GM12878 (cell line): ENCODE measurements around the gene XIRP1. TPM values are rescaled to one million over a fixed set of nuclear protein-coding genes. Genes with fewer than 3 reads are reported as not detected.

Experiments used
- BMI1 ChIP-seq: fragments of 450-650 bp; IDR thresholded peaks from 2 replicates; pipeline ENCODE4 v1.6.1; 2016; ENCODE audit warnings: mild to moderate bottlenecking, moderate library complexity, borderline replicate concordance
- CEBPB ChIP-seq, 2 experiments: fragments of 150-350 bp in 1 of 2; IDR thresholded peaks; 2 replicates each; pipeline ENCODE4 v1.6.1; 2012 to 2014; ENCODE audit warnings: low read depth in 2 of 2, low read length in 2 of 2, borderline replicate concordance in 1 of 2, inconsistent platforms in 1 of 2
- ESRRA ChIP-seq: IDR thresholded peaks from 2 replicates; pipeline ENCODE4 v1.6.1; 2012; ENCODE audit warnings: mild to moderate bottlenecking, low read length, improper control_type of control experiment
- FOS ChIP-seq: IDR thresholded peaks from 3 replicates; pipeline ENCODE4 v1.6.1; 2011; ENCODE audit warnings: borderline replicate concordance; ENCODE audit not compliant: insufficient read length; ENCODE audit errors: extremely low read depth
- GATAD2B ChIP-seq: fragments of 450-650 bp; conservative IDR thresholded peaks from 2 replicates; pipeline ENCODE4 v1.6.1; 2017; ENCODE audit warnings: low read depth, mild to moderate bottlenecking, moderate library complexity
- HCFC1 ChIP-seq: fragments of 150-350 bp; IDR thresholded peaks from 2 replicates; pipeline ENCODE4 v1.6.1; 2014; ENCODE audit warnings: low read length
- HDAC2 ChIP-seq: fragments of 200-600 bp; sonication (generic); IDR thresholded peaks from 2 replicates; pipeline ENCODE4 v1.6.1; 2017
- HDGF ChIP-seq: fragments of 450-650 bp; IDR thresholded peaks from 2 replicates; pipeline ENCODE4 v1.6.1; 2016; ENCODE audit warnings: antibody characterized with exemption
- POLR2AphosphoS2 ChIP-seq: IDR thresholded peaks from 2 replicates; pipeline ENCODE4 v1.6.1; 2011; ENCODE audit warnings: low read depth, mild to moderate bottlenecking, low read length, improper control_type of control experiment, moderate library complexity
- TBL1XR1 ChIP-seq: IDR thresholded peaks from 2 replicates; pipeline ENCODE4 v1.6.1; 2012; ENCODE audit warnings: low read depth, low read length, improper control_type of control experiment
- TCF12 ChIP-seq: IDR thresholded peaks from 2 replicates; pipeline ENCODE4 v1.6.1; 2011; ENCODE audit warnings: low read depth, mild to moderate bottlenecking, low read length
- polyA plus RNA-seq, 11 experiments: library from polyadenylated mRNA; depleted of rRNA in 4 of 11; unstranded in 6 of 11; stranded (reverse) in 5 of 11; fragments of >200 nt; fragmentation: Nextera tagmentation in 4 of 11; fragmentation: Illumina TruSeq in 1 of 11; extraction: Ambion mirVana in 4 of 11; extraction: Trizol in 1 of 11; gene quantifications; 1 replicate in 1 of 11; 2 replicates in 10 of 11; pipeline versions ENCODE4 v1.2.1 to v1.2.3, GENCODE V29; 2011 to 2016; ENCODE audit warnings: inconsistent platforms in 2 of 11, missing spikeins in 2 of 11, low read depth in 1 of 11
- total RNA-seq, 4 experiments: library from RNA; depleted of rRNA in 3 of 4; stranded (reverse); fragments of >200 nt in 3 of 4; fragmentation: Illumina TruSeq in 1 of 4; extraction: Trizol in 1 of 4; gene quantifications; 2 replicates each; pipeline versions ENCODE4 v1.2.1 to v1.2.3, GENCODE V29; 2013 to 2021
- TF ChIP-seq, protein P1 (sequence below): IDR thresholded peaks from 2 replicates; pipeline ENCODE4 v1.6.1; 2012; ENCODE audit warnings: mild to moderate bottlenecking, low read depth, low read length
- TF ChIP-seq, protein P2 (sequence below): IDR thresholded peaks from 2 replicates; pipeline ENCODE4 v1.6.1; 2012; ENCODE audit warnings: low read length, inconsistent platforms
- TF ChIP-seq, protein P3 (sequence below): IDR thresholded peaks from 2 replicates; pipeline ENCODE4 v1.6.1; 2012; ENCODE audit warnings: low read depth, low read length, improper control_type of control experiment
- TF ChIP-seq, protein P4 (sequence below), 3 experiments: IDR thresholded peaks in 2 of 3; conservative IDR thresholded peaks in 1 of 3; 2 replicates each; pipeline ENCODE4 v1.5.1; 2011; ENCODE audit warnings: low read depth in 3 of 3, low read length in 3 of 3, mild to moderate bottlenecking in 3 of 3, control low read depth in 2 of 3, moderate library complexity in 2 of 3, inconsistent platforms in 1 of 3, mixed read lengths in 1 of 3; ENCODE audit not compliant: control insufficient read depth in 2 of 3, insufficient read depth in 1 of 3; ENCODE audit errors: extremely low read depth in 1 of 3
- TF ChIP-seq, protein P5 (sequence below): IDR thresholded peaks from 2 replicates; pipeline ENCODE4 v1.6.1; 2011; ENCODE audit warnings: borderline replicate concordance, low read depth, mild to moderate bottlenecking, moderate library complexity, low read length; ENCODE audit not compliant: insufficient read depth, poor library complexity, severe bottlenecking
- TF ChIP-seq, protein P6 (sequence below): IDR thresholded peaks from 2 replicates; pipeline ENCODE4 v1.6.1; 2012; ENCODE audit warnings: low read depth, low read length, improper control_type of control experiment

Gene XIRP1
- total and polyA plus RNA-seq, 10 of the 15 experiments (the other 5 are each of a cell fraction or from before 2014, with no cell fraction given), result 0.03 to 0.38 (median 0.08) TPM; not detected in 1

DNA sequence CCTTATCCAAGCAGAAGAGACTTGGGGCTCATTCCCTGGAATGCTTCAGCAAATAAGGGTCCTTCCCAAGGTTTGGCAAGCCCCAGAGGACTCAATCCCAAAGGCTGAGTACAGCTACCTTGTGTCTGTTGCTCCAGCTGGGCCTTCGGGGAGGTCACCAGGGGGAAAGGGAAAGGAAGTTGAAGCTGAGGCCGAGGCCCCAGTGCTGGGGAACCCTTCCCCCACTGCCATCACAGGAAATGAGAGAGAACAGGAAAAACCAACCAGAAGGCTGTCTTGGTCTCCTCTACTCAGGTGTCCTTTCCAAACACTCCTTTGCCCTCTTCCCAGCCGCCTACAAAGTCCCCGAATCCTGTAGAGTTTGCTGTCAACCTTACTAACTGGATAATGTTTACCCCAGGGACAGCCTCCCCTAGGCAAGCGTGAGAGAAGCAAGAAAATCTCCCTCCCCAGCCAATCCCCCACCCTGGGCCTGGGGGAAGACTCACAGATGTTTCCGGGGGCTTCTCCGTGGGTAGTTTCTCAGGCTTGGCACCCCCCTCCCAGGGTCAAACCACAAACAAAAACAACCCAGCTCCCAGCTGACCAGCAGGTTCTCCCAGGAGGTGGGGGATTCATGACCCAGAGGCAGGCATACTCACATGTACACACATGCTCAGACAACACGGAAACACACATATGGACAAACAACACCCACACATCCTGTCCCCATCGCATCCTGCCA is 44.5 kb downstream of the XIRP1 start (continued):
- TF ChIP-seq, protein P1, sequence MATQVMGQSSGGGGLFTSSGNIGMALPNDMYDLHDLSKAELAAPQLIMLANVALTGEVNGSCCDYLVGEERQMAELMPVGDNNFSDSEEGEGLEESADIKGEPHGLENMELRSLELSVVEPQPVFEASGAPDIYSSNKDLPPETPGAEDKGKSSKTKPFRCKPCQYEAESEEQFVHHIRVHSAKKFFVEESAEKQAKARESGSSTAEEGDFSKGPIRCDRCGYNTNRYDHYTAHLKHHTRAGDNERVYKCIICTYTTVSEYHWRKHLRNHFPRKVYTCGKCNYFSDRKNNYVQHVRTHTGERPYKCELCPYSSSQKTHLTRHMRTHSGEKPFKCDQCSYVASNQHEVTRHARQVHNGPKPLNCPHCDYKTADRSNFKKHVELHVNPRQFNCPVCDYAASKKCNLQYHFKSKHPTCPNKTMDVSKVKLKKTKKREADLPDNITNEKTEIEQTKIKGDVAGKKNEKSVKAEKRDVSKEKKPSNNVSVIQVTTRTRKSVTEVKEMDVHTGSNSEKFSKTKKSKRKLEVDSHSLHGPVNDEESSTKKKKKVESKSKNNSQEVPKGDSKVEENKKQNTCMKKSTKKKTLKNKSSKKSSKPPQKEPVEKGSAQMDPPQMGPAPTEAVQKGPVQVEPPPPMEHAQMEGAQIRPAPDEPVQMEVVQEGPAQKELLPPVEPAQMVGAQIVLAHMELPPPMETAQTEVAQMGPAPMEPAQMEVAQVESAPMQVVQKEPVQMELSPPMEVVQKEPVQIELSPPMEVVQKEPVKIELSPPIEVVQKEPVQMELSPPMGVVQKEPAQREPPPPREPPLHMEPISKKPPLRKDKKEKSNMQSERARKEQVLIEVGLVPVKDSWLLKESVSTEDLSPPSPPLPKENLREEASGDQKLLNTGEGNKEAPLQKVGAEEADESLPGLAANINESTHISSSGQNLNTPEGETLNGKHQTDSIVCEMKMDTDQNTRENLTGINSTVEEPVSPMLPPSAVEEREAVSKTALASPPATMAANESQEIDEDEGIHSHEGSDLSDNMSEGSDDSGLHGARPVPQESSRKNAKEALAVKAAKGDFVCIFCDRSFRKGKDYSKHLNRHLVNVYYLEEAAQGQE, result 0 out of 2 replicates have a peak, but pooled peaks have one; percentile 9
- TF ChIP-seq HDGF, result no peak; the same call in 1 of the 2 replicates
- TF ChIP-seq TBL1XR1, result peak; percentile 96
- TF ChIP-seq, protein P2, sequence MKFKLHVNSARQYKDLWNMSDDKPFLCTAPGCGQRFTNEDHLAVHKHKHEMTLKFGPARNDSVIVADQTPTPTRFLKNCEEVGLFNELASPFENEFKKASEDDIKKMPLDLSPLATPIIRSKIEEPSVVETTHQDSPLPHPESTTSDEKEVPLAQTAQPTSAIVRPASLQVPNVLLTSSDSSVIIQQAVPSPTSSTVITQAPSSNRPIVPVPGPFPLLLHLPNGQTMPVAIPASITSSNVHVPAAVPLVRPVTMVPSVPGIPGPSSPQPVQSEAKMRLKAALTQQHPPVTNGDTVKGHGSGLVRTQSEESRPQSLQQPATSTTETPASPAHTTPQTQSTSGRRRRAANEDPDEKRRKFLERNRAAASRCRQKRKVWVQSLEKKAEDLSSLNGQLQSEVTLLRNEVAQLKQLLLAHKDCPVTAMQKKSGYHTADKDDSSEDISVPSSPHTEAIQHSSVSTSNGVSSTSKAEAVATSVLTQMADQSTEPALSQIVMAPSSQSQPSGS, result no peak
- TF ChIP-seq, protein P3, sequence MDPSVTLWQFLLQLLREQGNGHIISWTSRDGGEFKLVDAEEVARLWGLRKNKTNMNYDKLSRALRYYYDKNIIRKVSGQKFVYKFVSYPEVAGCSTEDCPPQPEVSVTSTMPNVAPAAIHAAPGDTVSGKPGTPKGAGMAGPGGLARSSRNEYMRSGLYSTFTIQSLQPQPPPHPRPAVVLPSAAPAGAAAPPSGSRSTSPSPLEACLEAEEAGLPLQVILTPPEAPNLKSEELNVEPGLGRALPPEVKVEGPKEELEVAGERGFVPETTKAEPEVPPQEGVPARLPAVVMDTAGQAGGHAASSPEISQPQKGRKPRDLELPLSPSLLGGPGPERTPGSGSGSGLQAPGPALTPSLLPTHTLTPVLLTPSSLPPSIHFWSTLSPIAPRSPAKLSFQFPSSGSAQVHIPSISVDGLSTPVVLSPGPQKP, result peak; percentile 63
- no peak for TF ChIP-seq FOS
- TF ChIP-seq, protein P4, sequence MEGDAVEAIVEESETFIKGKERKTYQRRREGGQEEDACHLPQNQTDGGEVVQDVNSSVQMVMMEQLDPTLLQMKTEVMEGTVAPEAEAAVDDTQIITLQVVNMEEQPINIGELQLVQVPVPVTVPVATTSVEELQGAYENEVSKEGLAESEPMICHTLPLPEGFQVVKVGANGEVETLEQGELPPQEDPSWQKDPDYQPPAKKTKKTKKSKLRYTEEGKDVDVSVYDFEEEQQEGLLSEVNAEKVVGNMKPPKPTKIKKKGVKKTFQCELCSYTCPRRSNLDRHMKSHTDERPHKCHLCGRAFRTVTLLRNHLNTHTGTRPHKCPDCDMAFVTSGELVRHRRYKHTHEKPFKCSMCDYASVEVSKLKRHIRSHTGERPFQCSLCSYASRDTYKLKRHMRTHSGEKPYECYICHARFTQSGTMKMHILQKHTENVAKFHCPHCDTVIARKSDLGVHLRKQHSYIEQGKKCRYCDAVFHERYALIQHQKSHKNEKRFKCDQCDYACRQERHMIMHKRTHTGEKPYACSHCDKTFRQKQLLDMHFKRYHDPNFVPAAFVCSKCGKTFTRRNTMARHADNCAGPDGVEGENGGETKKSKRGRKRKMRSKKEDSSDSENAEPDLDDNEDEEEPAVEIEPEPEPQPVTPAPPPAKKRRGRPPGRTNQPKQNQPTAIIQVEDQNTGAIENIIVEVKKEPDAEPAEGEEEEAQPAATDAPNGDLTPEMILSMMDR (IDR thresholded peaks at IDR 0.05 in 2 of 3, conservative IDR thresholded peaks at IDR 0.05 in 1 of 3; ENCODE audit: control insufficient read depth in 2 of 3, extremely low read depth in 1 of 3, insufficient read depth in 1 of 3, low read depth in 3 of 3, low read length in 3 of 3), result no peak
- TF ChIP-seq GATAD2B, result peak; percentile 69; the same call in 1 of the 2 replicates
- TF ChIP-seq HCFC1, result no peak
- no peak for TF ChIP-seq CEBPB (IDR thresholded peaks at IDR 0.05; ENCODE audit: borderline replicate concordance in 1 of 2, low read depth in 2 of 2, low read length in 2 of 2)
- TF ChIP-seq, protein P5, sequence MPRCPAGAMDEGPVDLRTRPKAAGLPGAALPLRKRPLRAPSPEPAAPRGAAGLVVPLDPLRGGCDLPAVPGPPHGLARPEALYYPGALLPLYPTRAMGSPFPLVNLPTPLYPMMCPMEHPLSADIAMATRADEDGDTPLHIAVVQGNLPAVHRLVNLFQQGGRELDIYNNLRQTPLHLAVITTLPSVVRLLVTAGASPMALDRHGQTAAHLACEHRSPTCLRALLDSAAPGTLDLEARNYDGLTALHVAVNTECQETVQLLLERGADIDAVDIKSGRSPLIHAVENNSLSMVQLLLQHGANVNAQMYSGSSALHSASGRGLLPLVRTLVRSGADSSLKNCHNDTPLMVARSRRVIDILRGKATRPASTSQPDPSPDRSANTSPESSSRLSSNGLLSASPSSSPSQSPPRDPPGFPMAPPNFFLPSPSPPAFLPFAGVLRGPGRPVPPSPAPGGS, result peak; percentile 80
- TF ChIP-seq, protein P6, sequence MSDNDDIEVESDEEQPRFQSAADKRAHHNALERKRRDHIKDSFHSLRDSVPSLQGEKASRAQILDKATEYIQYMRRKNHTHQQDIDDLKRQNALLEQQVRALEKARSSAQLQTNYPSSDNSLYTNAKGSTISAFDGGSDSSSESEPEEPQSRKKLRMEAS, result no peak
- 0 out of 2 replicates have a peak, but pooled peaks have one; percentile 1 for TF ChIP-seq POLR2AphosphoS2
- TF ChIP-seq HDAC2, result no peak
- TF ChIP-seq BMI1, result no peak
- TF ChIP-seq TCF12, result peak; percentile 78
- no peak for TF ChIP-seq ESRRA
